ENCODE measurements around the gene WDR91. TPM values are rescaled to one million over a fixed set of nuclear protein-coding genes. Genes with fewer than 3 reads are reported as not detected.
A peak's percentile ranks its signal among the peaks of the same experiment; 100 is the strongest.

The WDR91 gene
- total RNA-seq, 1 donor from 2014 or later = 15.0 TPM

DNA sequence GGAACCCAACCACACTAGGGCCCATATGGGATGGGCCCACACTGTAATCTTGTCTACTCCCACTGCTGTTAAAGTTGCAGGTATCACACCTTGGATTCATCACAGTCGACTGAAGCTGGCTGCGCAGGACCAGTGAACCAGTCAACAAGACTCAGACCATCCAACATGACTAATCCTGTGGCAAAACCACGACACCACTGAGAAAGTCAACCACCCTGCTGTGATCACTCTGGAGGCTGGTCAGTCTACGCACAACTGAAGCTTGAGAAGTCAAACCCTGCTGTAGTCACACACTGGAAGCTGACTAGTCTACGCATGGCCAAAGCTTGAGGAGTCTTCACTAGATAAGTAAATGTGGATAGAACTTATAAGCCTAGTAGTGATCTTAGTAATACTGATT, 31.2 kb downstream of the WDR91 start:
- peaks cover 66% of the 10 kb centered on the region for H3K36me3 Mint-ChIP-seq
- TF ChIP-seq, protein P1, sequence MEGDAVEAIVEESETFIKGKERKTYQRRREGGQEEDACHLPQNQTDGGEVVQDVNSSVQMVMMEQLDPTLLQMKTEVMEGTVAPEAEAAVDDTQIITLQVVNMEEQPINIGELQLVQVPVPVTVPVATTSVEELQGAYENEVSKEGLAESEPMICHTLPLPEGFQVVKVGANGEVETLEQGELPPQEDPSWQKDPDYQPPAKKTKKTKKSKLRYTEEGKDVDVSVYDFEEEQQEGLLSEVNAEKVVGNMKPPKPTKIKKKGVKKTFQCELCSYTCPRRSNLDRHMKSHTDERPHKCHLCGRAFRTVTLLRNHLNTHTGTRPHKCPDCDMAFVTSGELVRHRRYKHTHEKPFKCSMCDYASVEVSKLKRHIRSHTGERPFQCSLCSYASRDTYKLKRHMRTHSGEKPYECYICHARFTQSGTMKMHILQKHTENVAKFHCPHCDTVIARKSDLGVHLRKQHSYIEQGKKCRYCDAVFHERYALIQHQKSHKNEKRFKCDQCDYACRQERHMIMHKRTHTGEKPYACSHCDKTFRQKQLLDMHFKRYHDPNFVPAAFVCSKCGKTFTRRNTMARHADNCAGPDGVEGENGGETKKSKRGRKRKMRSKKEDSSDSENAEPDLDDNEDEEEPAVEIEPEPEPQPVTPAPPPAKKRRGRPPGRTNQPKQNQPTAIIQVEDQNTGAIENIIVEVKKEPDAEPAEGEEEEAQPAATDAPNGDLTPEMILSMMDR (IDR thresholded peaks at IDR 0.05; ENCODE audit: unreplicated experiment) = no peak
- H3K9me3 Mint-ChIP-seq = peaks cover 54% of the 10 kb centered on the region
- H3K4me3 Mint-ChIP-seq = no peak overlapping the region
- no peak overlapping the region for H3K27ac Mint-ChIP-seq
- H3K4me1 Mint-ChIP-seq = no peaks in the 10 kb centered on the region
- no peaks in the 10 kb centered on the region for H3K27me3 Mint-ChIP-seq (ENCODE audit: low read depth)
- no peak for DNase-seq (ENCODE audit: low spot score in 2 of 2, unreplicated experiment in 2 of 2)

DNA sequence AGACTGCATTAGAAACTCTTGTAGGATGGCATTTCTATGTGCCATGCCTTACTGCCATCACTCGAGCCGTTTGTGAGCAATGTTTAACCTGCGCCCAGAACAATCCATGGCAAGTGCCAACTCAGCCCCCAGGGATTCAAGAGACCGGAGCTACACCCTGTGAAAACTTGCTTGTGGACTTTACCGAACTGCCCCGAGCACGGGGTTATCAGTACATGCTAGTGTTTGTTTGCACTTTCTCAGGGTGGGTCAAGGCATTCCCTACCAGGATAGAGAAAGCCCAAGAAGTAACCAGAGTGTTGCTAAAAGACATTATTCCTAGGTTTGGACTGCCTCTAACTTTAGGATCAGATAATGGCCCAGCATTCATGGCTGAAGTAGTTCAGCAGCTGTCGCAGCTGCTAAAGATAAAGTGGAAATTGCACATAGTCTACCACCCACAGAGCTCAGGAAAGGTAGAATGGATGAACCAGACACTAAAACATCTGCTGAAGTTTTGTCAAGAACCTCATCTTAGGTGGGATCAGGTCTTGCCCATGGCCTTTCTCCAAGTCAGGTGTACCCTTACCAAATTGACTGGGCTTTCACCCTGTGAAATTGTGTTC, 31.9 kb downstream of the WDR91 start:
- DNase-seq (ENCODE audit: low spot score in 2 of 2, unreplicated experiment in 2 of 2) = peak in 1 of 2 experiments; percentile 6
- Mint-ChIP-seq H3K36me3 (peaks cover 61% of the 10 kb centered on the region), H3K27me3 (ENCODE audit: low read depth) (no peaks in the 10 kb centered on the region), H3K9me3 (peaks cover 54% of the 10 kb centered on the region), H3K27ac (no peak overlapping the region), H3K4me1 (no peaks in the 10 kb centered on the region), H3K4me3 (no peak overlapping the region)
- TF ChIP-seq, protein P1 (IDR thresholded peaks at IDR 0.05; ENCODE audit: unreplicated experiment) = no peak

DNA sequence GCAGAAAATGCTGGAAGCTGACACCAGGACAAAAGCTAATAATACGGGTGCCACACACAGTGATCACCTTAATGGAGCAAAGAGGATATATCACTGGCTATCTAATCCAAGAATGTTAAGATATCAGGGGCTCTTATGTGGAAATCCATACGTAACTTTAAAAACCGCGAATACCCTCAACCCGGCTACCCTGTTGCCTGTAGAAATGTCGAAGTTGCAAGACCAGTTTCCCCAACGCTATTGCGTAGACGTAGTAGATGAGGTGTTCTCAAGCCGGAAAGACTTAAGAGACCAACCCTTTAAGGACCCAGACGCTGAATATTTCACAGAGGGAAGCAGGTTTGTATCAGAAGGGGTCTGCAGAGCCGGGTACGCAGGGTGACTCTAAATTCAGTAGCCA, 33.0 kb downstream of the WDR91 start:
- DNase-seq (ENCODE audit: low spot score in 2 of 2, unreplicated experiment in 2 of 2) = peak in 1 of 2 experiments; percentile 11
- H3K4me1 Mint-ChIP-seq = no peaks in the 10 kb centered on the region
- H3K4me3 Mint-ChIP-seq = no peak overlapping the region
- H3K36me3 Mint-ChIP-seq = peaks cover 50% of the 10 kb centered on the region
- peaks cover 46% of the 10 kb centered on the region for H3K9me3 Mint-ChIP-seq
- TF ChIP-seq, protein P1 (IDR thresholded peaks at IDR 0.05; ENCODE audit: unreplicated experiment) = no peak
- no peaks in the 10 kb centered on the region for H3K27me3 Mint-ChIP-seq (ENCODE audit: low read depth)
- H3K27ac Mint-ChIP-seq = no peak overlapping the region

DNA sequence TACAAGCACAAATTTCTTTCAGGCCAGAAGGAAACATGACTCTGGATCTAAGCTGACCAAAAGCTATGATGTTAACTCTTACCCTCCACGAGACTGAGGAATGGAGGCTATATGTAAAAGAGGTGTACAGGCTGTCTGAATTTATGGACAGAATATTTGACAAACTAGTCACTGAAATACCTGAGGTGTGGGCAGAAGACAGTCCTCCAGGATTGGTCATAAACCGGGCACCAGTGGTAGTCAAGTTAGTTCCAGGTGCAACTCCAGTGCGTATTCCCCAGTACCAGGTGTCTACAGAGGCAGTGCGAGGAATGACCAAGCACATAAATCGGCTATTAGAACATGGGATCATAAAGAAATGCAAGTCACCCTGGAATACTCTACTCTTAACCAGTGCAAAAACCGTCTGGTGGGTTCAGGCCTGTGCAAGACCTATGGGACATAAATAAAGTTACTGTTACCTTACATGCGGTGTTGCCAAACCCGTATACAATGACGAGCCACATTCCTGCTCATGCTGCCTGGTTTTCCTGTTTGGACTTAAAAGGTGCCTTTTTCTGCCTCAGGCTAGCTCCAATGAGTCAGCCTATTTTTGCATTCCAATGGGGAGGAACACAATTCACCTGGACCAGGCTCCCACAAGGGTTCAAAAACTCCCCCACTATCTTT, 34.2 kb downstream of the WDR91 start:
- Mint-ChIP-seq H3K4me1 (peaks cover 5% of the 10 kb centered on the region), H3K36me3 (peaks cover 38% of the 10 kb centered on the region)

DNA sequence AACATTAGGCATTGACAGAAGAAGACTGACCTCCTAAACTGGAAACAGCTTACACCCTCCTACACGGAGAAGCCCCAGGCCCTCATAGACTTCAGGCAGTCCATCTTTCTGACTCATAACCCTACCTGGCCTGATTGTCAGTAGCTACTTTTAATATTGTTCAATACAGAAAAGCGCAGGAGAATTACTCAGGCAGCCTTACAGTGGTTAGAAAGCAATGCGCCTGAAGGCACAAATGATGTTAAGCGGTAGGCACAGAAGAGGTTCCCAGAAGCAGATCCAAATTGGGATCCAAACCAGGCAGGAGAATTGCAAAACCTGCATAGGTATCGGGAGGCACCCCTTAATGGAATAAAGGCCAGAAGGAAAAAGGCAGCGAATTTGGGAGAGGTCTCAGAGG, 35.4 kb downstream of the WDR91 start:
- Mint-ChIP-seq H3K4me1 (peaks cover 15% of the 10 kb centered on the region), H3K9me3 (peaks cover 29% of the 10 kb centered on the region), H3K4me3 (no peak overlapping the region), H3K27ac (no peak overlapping the region), H3K27me3 (ENCODE audit: low read depth) (no peaks in the 10 kb centered on the region), H3K36me3 (peaks cover 27% of the 10 kb centered on the region)
- TF ChIP-seq, protein P1 (IDR thresholded peaks at IDR 0.05; ENCODE audit: unreplicated experiment) = no peak
- peak in 1 of 2 experiments; percentile 13 for DNase-seq (ENCODE audit: low spot score in 2 of 2, unreplicated experiment in 2 of 2)

More for the DNA sequence above, 34.2 kb downstream of the WDR91 start:
- no peak overlapping the region for H3K27ac Mint-ChIP-seq
- peaks cover 39% of the 10 kb centered on the region for H3K9me3 Mint-ChIP-seq
- no peak overlapping the region for H3K4me3 Mint-ChIP-seq
- TF ChIP-seq, protein P1 (IDR thresholded peaks at IDR 0.05; ENCODE audit: unreplicated experiment) = no peak
- DNase-seq (ENCODE audit: low spot score in 2 of 2, unreplicated experiment in 2 of 2) = peak in 1 of 2 experiments; percentile 9
- H3K27me3 Mint-ChIP-seq (ENCODE audit: low read depth) = no peaks in the 10 kb centered on the region
